ENCODE data around the gene CRACR2A.

CRACR2A gene

DNA sequence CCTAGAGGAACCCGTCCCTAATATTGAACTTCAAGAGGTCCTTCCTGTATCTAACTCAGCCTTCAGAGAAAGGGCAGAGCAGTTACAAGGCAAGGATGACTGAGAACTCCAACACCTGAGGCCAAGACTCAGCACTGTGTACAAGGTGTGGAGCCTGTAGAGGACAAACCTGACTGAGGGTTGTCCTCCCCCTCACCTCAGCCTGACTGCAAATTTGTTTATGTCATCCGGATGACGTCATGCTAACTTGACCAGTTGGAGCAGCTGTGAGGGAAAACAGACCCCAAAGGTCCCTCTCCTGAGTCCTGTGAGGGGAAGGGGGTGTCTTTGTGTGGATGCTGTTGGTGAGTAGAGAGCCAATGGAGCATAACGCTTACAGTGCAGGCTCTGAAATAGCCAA, 4.3 kb downstream of the CRACR2A start:
- DNase-seq (ENCODE audit: low read depth in 1 of 2, low spot score in 1 of 2): no peak
- TF ChIP-seq SPI1 (IDR thresholded peaks at IDR 0.05; ENCODE audit: borderline replicate concordance, low read depth) (no peak), GABPA (IDR thresholded peaks at IDR 0.05; ENCODE audit: low read depth) (no peak), POLR2AphosphoS5 (IDR thresholded peaks at IDR 0.05; ENCODE audit: low read depth) (no peak), REST (IDR thresholded peaks at IDR 0.05; ENCODE audit: insufficient replicate concordance, low read depth) (no peak)
- TF ChIP-seq, protein P1, sequence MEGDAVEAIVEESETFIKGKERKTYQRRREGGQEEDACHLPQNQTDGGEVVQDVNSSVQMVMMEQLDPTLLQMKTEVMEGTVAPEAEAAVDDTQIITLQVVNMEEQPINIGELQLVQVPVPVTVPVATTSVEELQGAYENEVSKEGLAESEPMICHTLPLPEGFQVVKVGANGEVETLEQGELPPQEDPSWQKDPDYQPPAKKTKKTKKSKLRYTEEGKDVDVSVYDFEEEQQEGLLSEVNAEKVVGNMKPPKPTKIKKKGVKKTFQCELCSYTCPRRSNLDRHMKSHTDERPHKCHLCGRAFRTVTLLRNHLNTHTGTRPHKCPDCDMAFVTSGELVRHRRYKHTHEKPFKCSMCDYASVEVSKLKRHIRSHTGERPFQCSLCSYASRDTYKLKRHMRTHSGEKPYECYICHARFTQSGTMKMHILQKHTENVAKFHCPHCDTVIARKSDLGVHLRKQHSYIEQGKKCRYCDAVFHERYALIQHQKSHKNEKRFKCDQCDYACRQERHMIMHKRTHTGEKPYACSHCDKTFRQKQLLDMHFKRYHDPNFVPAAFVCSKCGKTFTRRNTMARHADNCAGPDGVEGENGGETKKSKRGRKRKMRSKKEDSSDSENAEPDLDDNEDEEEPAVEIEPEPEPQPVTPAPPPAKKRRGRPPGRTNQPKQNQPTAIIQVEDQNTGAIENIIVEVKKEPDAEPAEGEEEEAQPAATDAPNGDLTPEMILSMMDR (IDR thresholded peaks at IDR 0.05; ENCODE audit: insufficient read depth, low read length): no peak
- Histone ChIP-seq H3K4me3 (replicated peaks; ENCODE audit: insufficient read depth, low read length) (no peak overlapping the region), H3K27ac (replicated peaks) (no peak overlapping the region), H3K27me3 (ENCODE audit: insufficient read depth, poor library complexity, severe bottlenecking) (no peaks in the 10 kb centered on the region)

DNA sequence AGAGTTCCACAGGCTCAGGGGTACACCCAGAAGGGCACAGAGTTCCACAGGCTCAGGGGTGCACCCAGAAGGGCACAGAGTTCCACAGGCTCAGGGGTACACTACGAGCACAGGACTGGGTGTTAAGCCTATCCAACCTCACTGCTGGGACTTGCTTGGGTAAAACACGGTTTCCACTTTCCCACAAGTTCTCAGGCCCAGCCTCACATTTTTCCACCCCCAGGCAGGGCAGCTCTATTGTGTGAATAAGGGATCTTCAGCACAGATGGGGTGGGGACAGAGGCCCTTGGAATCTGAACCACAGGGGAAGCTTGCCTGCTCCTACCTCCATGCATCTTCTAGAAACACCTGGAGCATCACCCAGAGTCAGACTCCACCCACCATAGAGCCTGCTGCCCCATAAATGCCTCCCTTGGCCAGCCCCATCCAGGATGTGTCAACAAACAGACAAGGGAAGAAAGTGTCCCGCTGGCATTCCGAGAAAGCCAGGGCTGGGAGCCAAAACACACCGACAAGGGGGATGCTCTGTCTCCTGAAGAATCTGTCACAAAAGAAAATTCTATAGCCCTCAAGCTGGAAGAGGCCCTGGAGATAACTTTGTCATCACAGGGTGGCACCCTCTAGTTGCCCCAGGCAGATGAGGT, 4.8 kb downstream of the CRACR2A start:
- Histone ChIP-seq H3K4me3 (replicated peaks; ENCODE audit: insufficient read depth, low read length) (no peak overlapping the region), H3K27ac (replicated peaks) (no peak overlapping the region), H3K27me3 (ENCODE audit: insufficient read depth, poor library complexity, severe bottlenecking) (no peaks in the 10 kb centered on the region)
- TF ChIP-seq GABPA (IDR thresholded peaks at IDR 0.05; ENCODE audit: low read depth): no peak
- no peak for TF ChIP-seq SPI1 (IDR thresholded peaks at IDR 0.05; ENCODE audit: borderline replicate concordance, low read depth)
- no peak for TF ChIP-seq POLR2AphosphoS5 (IDR thresholded peaks at IDR 0.05; ENCODE audit: low read depth)
- TF ChIP-seq REST (IDR thresholded peaks at IDR 0.05; ENCODE audit: insufficient replicate concordance, low read depth): no peak
- DNase-seq (ENCODE audit: low read depth in 1 of 2, low spot score in 1 of 2): no peak

GRCh38 chr12:3747543-3747942, 5.4 kb downstream of the CRACR2A start:
- H3K27ac ChIP-seq (replicated peaks): no peak overlapping the region
- H3K27me3 ChIP-seq (ENCODE audit: insufficient read depth, poor library complexity, severe bottlenecking): no peaks in the 10 kb centered on the region
- no peak overlapping the region for H3K4me3 ChIP-seq (replicated peaks; ENCODE audit: insufficient read depth, low read length)
- no peak for TF ChIP-seq GABPA (IDR thresholded peaks at IDR 0.05; ENCODE audit: low read depth)
- no peak for TF ChIP-seq POLR2AphosphoS5 (IDR thresholded peaks at IDR 0.05; ENCODE audit: low read depth)
- no peak for TF ChIP-seq SPI1 (IDR thresholded peaks at IDR 0.05; ENCODE audit: borderline replicate concordance, low read depth)
- TF ChIP-seq, protein P1 (IDR thresholded peaks at IDR 0.05; ENCODE audit: insufficient read depth, low read length): no peak
- TF ChIP-seq REST (IDR thresholded peaks at IDR 0.05; ENCODE audit: insufficient replicate concordance, low read depth): no peak
- no peak for DNase-seq (ENCODE audit: low read depth in 1 of 2, low spot score in 1 of 2)
